Epithelial cell of proximal tubule (primary cell): ENCODE measurements around the gene ZBTB44. TPM values are rescaled to one million over a fixed set of nuclear protein-coding genes. Genes with fewer than 3 reads are reported as not detected.

Experiments used
- DNase-seq: peaks from one replicate; pipeline ENCODE4 v3.0.0-alpha.2; 2011; ENCODE audit warnings: low read depth
- H3K4me3 ChIP-seq: 2 replicates; pipeline ENCODE4 v1.5.1; 2011; ENCODE audit warnings: low read depth, mild to moderate bottlenecking, low read length
- total RNA-seq: library from RNA; depleted of rRNA; stranded (reverse); fragments of >200 nt; gene quantifications from 2 replicates; pipeline ENCODE4 v1.2.3, GENCODE V29; 2015
- TF ChIP-seq, protein P1 (sequence below): conservative IDR thresholded peaks from 2 replicates; pipeline ENCODE4 v1.5.1; 2012; ENCODE audit warnings: low read depth, mild to moderate bottlenecking, low read length

The ZBTB44 gene
- total RNA-seq, 1 donor from 2014 or later, result 14.8 TPM

DNA sequence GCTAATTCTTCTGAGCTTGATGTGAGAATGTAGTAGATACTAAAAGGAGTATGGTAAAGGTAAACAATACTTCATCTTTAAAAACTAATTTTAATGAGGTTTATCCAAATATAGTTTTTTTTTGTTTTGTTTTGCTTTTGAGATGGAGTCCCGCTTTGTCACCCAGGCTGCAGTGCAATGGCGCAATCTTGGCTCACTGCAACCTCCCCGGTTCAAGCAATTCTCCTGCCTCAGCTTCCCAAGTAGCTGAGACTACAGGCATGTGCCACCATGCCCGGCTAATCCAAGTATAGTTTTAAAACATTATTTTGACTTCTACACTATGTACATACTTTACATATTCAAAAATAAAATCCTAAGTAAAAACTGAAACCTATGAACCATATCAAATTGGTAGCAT lies 4.1 kb downstream of the ZBTB44 start:
- DNase-seq, result no peak
- TF ChIP-seq, protein P1, sequence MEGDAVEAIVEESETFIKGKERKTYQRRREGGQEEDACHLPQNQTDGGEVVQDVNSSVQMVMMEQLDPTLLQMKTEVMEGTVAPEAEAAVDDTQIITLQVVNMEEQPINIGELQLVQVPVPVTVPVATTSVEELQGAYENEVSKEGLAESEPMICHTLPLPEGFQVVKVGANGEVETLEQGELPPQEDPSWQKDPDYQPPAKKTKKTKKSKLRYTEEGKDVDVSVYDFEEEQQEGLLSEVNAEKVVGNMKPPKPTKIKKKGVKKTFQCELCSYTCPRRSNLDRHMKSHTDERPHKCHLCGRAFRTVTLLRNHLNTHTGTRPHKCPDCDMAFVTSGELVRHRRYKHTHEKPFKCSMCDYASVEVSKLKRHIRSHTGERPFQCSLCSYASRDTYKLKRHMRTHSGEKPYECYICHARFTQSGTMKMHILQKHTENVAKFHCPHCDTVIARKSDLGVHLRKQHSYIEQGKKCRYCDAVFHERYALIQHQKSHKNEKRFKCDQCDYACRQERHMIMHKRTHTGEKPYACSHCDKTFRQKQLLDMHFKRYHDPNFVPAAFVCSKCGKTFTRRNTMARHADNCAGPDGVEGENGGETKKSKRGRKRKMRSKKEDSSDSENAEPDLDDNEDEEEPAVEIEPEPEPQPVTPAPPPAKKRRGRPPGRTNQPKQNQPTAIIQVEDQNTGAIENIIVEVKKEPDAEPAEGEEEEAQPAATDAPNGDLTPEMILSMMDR, result no peak
- no peak overlapping the region for H3K4me3 ChIP-seq

DNA sequence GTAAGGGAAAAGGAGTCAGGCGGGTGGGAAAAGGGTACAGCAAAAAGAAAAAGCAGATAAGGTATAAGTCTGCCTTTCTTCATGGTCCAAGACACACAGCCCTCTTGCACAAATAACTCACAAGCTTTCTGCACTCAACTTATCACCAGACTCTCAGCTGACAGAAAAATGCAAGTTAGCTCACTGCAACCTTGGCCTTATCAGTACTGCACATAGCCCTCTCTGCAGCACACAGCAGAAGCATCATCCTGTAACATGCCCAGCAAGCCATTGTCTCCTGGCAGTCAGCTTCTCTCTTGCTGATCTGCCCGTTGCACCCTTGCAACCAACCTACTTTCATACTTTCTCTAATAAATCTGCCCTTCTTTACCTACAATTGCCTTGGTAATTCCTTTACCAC lies 5.8 kb downstream of the ZBTB44 start:
- no peak overlapping the region for H3K4me3 ChIP-seq
- TF ChIP-seq, protein P1, result no peak

DNA sequence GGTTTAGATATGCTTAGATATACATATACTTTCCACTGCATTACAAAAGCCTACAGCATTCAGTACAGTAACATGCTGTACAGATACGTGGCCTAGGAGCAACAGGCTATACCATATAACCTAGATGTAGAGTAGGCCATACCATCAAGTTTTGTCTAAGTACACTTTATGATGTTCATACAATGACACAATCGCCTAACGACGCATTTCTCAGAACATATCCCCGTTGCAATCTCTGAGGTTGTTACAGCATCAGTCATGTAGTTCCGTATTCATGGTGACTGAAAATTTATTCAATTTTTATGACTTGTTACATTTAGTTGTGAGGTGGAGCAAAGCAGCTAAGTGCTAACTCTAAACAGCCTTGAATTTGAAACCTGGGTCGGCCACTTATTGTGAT lies 6.7 kb downstream of the ZBTB44 start:
- DNase-seq, result no peak
- TF ChIP-seq, protein P1, result no peak
- no peak overlapping the region for H3K4me3 ChIP-seq

More for the DNA sequence above, 5.8 kb downstream of the ZBTB44 start:
- no peak for DNase-seq

DNA sequence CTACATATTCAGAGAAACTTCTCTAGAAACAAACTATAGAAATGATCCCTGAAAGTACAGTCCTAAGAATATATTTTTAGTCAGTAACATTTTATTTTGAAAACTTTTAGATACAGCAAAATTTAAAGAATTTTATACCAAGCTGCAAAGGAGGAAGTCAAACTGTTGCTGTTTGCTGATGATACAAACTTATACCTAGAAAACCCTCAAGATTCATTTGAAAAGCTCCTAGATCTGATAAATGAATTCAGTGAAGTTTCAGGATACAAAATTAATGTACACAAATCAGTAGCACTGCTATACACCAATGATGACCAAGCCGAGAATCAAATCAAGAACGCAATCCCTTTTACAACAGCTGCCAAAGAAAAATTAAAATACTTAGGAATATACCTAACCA lies 10.1 kb downstream of the ZBTB44 start:
- no peak overlapping the region for H3K4me3 ChIP-seq
- TF ChIP-seq, protein P1, result no peak
- DNase-seq, result no peak

DNA sequence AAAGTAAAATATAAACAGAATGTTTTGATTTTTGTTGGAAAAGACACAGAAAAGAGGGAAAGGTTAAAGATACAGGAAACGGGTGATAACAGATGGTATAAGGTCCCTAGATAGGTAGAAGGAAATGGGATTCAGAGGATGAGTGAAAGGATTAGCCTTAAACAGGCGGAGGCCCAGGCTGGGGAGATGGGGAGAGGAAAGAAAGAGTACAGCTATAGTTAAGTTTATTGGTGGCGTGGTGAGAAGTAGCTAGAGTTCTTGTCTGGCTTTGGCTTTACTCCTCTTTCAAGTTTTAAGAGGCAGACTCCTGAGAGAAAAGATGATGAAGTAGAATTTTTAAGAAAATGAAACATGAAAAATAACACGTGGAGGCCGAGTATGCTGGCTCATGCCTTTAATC lies 13.7 kb downstream of the ZBTB44 start:
- DNase-seq, result no peak
- TF ChIP-seq, protein P1, result no peak
- no peak overlapping the region for H3K4me3 ChIP-seq

DNA sequence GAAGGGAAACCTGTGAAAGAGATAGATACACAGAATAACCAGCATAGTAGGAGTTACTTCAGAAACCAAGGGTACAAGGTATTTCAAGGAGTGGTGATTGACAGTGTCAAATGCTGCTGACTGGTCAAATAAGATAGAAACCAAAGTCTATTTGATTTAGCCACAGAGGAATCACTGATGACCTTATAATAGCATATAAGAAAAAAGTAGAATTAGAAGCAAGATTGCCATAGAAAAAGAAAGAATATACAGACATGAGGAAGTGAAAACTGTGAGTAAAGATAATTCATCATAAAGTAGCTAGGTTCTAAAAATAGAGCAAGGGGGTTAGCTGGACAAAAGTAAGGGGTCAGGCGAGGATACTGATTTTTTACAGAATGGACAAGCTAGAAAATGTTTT lies 14.2 kb downstream of the ZBTB44 start:
- TF ChIP-seq, protein P1, result no peak
- DNase-seq, result no peak
- no peak overlapping the region for H3K4me3 ChIP-seq

DNA sequence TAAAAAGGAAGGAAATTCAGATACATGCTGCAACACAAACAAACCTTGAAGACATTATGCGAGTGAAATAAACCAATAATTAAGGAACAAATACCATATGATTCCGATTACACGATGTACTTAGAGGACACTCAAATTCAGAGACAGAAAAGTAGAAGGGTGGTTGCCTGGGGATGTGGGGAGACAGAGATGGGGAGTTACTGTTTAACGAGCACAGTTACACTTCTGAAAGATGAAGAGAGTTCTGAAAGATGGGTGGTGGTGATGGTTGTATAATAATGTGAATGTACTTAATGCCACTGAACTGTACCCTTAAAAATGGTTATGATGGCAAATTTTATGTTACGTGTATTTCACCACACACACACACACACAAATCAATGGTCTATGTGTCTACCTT lies 14.7 kb downstream of the ZBTB44 start:
- no peak for DNase-seq
- no peak overlapping the region for H3K4me3 ChIP-seq
- TF ChIP-seq, protein P1, result no peak
